HL-60 (cell line): ENCODE results near the gene EDIL3.

ENCODE experiments used
- DNase-seq, 2 experiments: peaks; one replicate each; pipeline ENCODE4 v3.0.0-alpha.2; 2010 to 2020; ENCODE audit warnings: low read depth in 1 of 2, low spot score in 1 of 2
- H3K27ac ChIP-seq: fragments of 250-450 bp; sonication (Bioruptor Pico); replicated peaks from 2 replicates; pipeline ENCODE4 v1.5.1; 2020; ENCODE audit warnings: mild to moderate bottlenecking, moderate library complexity
- H3K27me3 ChIP-seq: fragments of 250-450 bp; sonication (Bioruptor Pico); 2 replicates; pipeline ENCODE4 v1.5.1; 2021; ENCODE audit warnings: mild to moderate bottlenecking, moderate library complexity; ENCODE audit not compliant: insufficient read depth, poor library complexity, severe bottlenecking
- H3K4me3 ChIP-seq: replicated peaks from 2 replicates; pipeline ENCODE4 v1.5.1; 2011; ENCODE audit warnings: mild to moderate bottlenecking, control low read depth, low read length; ENCODE audit not compliant: insufficient read depth
- GABPA ChIP-seq: IDR thresholded peaks from 2 replicates; pipeline ENCODE4 v1.6.1; 2012; ENCODE audit warnings: low read depth
- POLR2AphosphoS5 ChIP-seq: IDR thresholded peaks from 2 replicates; pipeline ENCODE4 v1.6.1; 2012; ENCODE audit warnings: low read depth
- SPI1 ChIP-seq: IDR thresholded peaks from 2 replicates; pipeline ENCODE4 v1.6.1; 2012; ENCODE audit warnings: low read depth, mild to moderate bottlenecking, borderline replicate concordance
- TF ChIP-seq, protein P1 (sequence below): IDR thresholded peaks from one replicate; pipeline ENCODE4 v1.5.1; 2011; ENCODE audit warnings: low read length, control low read depth, inconsistent platforms; ENCODE audit not compliant: insufficient read depth
- TF ChIP-seq, protein P2 (sequence below): IDR thresholded peaks from 2 replicates; pipeline ENCODE4 v1.6.1; 2012; ENCODE audit warnings: low read depth; ENCODE audit not compliant: insufficient replicate concordance

EDIL3 gene

DNA sequence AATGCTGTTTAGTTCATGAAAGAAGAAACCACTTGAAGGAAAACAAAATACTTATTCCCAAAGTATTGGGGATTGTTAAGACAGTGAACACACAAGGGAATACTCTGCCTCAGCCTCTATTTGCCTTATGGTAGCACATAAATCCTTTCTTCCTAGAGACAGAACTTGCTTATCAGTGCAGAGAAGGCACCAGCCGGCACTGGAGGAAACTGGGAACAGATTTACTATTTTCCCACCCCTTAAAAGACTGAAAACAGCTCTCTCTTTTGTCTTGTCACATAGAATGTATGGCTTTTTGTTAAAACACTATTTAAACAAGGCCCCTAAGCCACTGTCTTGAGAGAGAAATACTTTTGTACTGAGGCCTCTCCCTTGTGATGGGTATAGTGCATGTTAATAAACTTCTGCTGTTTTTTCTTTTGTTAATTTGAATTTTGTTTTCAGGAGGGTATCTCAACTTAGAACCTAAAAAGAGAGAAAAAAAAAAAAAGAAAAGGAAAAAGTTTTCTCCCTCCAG lies 40.7 kb upstream of the EDIL3 start:
- H3K4me3 ChIP-seq = no peak overlapping the region
- no peak for DNase-seq
- H3K27ac ChIP-seq = no peak overlapping the region
- H3K27me3 ChIP-seq = no peaks in the 10 kb centered on the region
- TF ChIP-seq, protein P1, sequence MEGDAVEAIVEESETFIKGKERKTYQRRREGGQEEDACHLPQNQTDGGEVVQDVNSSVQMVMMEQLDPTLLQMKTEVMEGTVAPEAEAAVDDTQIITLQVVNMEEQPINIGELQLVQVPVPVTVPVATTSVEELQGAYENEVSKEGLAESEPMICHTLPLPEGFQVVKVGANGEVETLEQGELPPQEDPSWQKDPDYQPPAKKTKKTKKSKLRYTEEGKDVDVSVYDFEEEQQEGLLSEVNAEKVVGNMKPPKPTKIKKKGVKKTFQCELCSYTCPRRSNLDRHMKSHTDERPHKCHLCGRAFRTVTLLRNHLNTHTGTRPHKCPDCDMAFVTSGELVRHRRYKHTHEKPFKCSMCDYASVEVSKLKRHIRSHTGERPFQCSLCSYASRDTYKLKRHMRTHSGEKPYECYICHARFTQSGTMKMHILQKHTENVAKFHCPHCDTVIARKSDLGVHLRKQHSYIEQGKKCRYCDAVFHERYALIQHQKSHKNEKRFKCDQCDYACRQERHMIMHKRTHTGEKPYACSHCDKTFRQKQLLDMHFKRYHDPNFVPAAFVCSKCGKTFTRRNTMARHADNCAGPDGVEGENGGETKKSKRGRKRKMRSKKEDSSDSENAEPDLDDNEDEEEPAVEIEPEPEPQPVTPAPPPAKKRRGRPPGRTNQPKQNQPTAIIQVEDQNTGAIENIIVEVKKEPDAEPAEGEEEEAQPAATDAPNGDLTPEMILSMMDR = no peak
- no peak for TF ChIP-seq POLR2AphosphoS5
- TF ChIP-seq GABPA = no peak
- TF ChIP-seq, protein P2, sequence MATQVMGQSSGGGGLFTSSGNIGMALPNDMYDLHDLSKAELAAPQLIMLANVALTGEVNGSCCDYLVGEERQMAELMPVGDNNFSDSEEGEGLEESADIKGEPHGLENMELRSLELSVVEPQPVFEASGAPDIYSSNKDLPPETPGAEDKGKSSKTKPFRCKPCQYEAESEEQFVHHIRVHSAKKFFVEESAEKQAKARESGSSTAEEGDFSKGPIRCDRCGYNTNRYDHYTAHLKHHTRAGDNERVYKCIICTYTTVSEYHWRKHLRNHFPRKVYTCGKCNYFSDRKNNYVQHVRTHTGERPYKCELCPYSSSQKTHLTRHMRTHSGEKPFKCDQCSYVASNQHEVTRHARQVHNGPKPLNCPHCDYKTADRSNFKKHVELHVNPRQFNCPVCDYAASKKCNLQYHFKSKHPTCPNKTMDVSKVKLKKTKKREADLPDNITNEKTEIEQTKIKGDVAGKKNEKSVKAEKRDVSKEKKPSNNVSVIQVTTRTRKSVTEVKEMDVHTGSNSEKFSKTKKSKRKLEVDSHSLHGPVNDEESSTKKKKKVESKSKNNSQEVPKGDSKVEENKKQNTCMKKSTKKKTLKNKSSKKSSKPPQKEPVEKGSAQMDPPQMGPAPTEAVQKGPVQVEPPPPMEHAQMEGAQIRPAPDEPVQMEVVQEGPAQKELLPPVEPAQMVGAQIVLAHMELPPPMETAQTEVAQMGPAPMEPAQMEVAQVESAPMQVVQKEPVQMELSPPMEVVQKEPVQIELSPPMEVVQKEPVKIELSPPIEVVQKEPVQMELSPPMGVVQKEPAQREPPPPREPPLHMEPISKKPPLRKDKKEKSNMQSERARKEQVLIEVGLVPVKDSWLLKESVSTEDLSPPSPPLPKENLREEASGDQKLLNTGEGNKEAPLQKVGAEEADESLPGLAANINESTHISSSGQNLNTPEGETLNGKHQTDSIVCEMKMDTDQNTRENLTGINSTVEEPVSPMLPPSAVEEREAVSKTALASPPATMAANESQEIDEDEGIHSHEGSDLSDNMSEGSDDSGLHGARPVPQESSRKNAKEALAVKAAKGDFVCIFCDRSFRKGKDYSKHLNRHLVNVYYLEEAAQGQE = no peak
- no peak for TF ChIP-seq SPI1

DNA sequence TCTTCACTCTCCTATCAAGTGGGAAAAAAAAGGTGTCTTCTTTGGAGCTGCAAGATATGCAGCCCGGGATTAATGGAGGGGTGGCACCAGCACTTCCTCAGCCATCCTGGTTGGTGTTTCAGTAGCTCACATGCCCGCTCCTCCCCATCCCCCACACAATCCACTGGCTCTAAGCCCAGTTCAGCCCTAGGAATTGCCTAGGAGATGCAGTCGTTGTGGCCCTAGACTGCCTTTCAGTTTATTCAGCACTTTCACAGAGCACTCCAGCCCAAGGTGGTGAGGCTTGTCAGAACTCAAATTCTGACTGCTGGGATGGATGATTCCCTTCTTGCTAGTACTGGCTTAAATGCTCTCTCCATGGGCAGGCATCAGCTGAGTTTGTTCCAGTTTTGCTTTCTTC lies 35.1 kb upstream of the EDIL3 start:
- Histone ChIP-seq H3K27me3 (no peaks in the 10 kb centered on the region), H3K4me3 (no peak overlapping the region), H3K27ac (no peak overlapping the region)
- DNase-seq = no peak
- TF ChIP-seq, protein P2 = no peak
- no peak for TF ChIP-seq POLR2AphosphoS5

DNA sequence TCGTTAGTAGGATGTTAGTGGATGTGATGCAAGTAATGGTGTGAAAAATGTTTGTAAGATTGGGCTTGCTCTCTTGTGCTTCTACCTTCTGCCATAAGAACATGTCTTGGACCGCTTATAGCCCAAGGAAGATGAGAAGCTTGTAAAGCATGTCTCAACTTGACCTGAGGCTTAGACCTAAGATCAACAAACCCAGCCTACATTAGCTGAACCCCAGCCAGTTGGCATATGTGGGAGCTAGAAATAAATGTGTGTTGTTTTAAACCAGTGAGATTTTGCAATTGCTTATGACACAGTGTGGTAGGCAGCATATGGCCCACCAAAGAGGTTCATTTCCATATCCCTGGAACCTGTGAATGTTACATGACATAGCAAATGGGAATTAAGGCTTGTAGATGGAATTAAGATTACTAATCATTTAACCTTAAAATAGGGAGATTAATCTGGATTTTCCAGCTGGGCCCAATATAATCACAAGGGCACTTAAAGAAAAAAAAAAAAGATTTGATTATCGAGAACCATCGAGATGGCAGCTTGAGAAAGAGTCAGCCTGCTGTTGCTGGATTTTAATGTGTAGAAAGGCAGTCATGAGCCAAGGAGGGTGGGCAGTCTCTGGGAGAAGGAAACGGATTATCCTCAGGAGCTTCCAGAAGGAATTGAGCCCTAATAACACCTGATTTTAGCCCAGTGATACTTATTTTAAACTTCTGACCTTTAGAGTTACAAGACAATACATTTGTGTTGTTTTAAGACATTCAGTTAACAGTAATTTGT lies 27.3 kb upstream of the EDIL3 start:
- Histone ChIP-seq H3K27me3 (no peaks in the 10 kb centered on the region), H3K4me3 (no peak overlapping the region), H3K27ac (no peak overlapping the region)
- TF ChIP-seq SPI1 (no peak), POLR2AphosphoS5 (no peak)
- no peak for DNase-seq

DNA sequence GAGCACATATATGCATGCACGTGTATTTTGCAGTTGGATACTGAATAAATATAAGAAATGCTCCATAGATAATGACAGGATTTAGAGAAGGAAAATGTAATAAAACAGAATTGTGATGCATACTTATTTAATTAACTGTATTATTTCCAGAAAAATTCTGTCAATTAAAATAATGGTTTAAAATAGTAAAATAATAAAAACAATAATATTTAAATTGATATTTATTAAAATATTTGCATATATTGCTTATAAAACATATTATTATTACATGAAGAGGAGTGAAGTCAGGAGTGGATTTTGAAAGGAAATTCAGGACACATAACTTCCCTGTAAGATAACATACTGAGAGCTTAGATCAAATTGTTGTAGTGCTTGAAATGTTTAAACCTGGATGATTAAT lies 21.4 kb upstream of the EDIL3 start:
- DNase-seq = no peak
- Histone ChIP-seq H3K27me3 (no peaks in the 10 kb centered on the region), H3K27ac (no peak overlapping the region), H3K4me3 (no peak overlapping the region)
- TF ChIP-seq, protein P2 = no peak
- no peak for TF ChIP-seq SPI1
- no peak for TF ChIP-seq POLR2AphosphoS5
- TF ChIP-seq, protein P1 = no peak
- no peak for TF ChIP-seq GABPA
